H1 (cell line): ENCODE measurements around the gene CACNA1C. TPM values are rescaled to one million over a fixed set of nuclear protein-coding genes. Genes with fewer than 3 reads are reported as not detected.

ENCODE experiments used
- ATF2 ChIP-seq: IDR thresholded peaks from 2 replicates; pipeline ENCODE4 v1.6.1; 2012; ENCODE audit warnings: low read length, inconsistent platforms
- E2F6 ChIP-seq: IDR thresholded peaks from 2 replicates; pipeline ENCODE4 v1.6.1; 2012; ENCODE audit warnings: inconsistent platforms
- EP300 ChIP-seq, 2 experiments: IDR thresholded peaks; 1 replicate in 1 of 2; 2 replicates in 1 of 2; pipeline ENCODE4 v1.6.1; 2011 to 2012; ENCODE audit warnings: low read depth in 2 of 2, low read length in 2 of 2, mild to moderate bottlenecking in 2 of 2, borderline replicate concordance in 1 of 2, inconsistent platforms in 1 of 2, moderate library complexity in 1 of 2
- EZH2 ChIP-seq: fragments of 200-600 bp; sonication (generic); IDR thresholded peaks from 2 replicates; pipeline ENCODE4 v1.7.1; 2012; ENCODE audit warnings: low read depth, mild to moderate bottlenecking, moderate library complexity, low read length, inconsistent platforms; ENCODE audit not compliant: severe bottlenecking
- HDAC2 ChIP-seq, 2 experiments: fragments of 300-600 bp in 1 of 2; sonication (generic) in 1 of 2; IDR thresholded peaks; 2 replicates each; pipeline ENCODE4 v1.6.1; 2011 to 2012; ENCODE audit warnings: low read depth in 2 of 2, low read length in 2 of 2, mild to moderate bottlenecking in 2 of 2, moderate library complexity in 2 of 2, borderline replicate concordance in 1 of 2, inconsistent platforms in 1 of 2
- polyA plus RNA-seq, 7 experiments: library from polyadenylated mRNA; depleted of rRNA in 3 of 7; stranded (reverse) in 5 of 7; unstranded in 2 of 7; fragments of >200 nt in 5 of 7; fragments of 200-250 nt in 2 of 7; gene quantifications; 1 replicate in 5 of 7; 2 replicates in 1 of 7; 4 replicates in 1 of 7; pipeline versions ENCODE4 v1.2.1 to v1.2.3, GENCODE V29; 2011 to 2013; ENCODE audit warnings: missing spikeins in 2 of 7, mixed read lengths in 2 of 7
- total RNA-seq: library from RNA; stranded (reverse); fragmentation: NEBNext Ultra II Directional; extraction: Animal tissue kit (Norgen Biotek cat#: 25700); gene quantifications from 2 replicates; pipeline ENCODE4 v1.2.1, GENCODE V29; 2021

Gene CACNA1C
- total and polyA plus RNA-seq, 2 of the 8 experiments (the other 6 are each of a cell fraction or from before 2014, with no cell fraction given), result 1.3 TPM

- TF ChIP-seq E2F6, result no peak
- TF ChIP-seq EP300 (IDR thresholded peaks at IDR 0.05; ENCODE audit: borderline replicate concordance in 1 of 2, low read depth in 2 of 2, low read length in 2 of 2), result no peak
- no peak for TF ChIP-seq HDAC2 (IDR thresholded peaks at IDR 0.05; ENCODE audit: borderline replicate concordance in 1 of 2, low read depth in 2 of 2, low read length in 2 of 2)
- no peak for TF ChIP-seq ATF2
- no peak for TF ChIP-seq EZH2
These were observed 101.7 kb downstream of the CACNA1C start (continued) for GRCh38 chr12:2154521-2154920.
